HEK293 (cell line): ENCODE measurements around the gene ITPR2.
A peak's percentile ranks its signal among the peaks of the same experiment; 100 is the strongest.

ENCODE experiments used
- CTCF ChIA-PET: fragments of 350-600 bp; formaldehyde crosslinking; extraction: SDS; loops from one replicate; lab custom pipeline; 2021; ENCODE audit warnings: antibody characterized with exemption; lab: Yijun Ruan, JAX
- POLR2A ChIA-PET: fragments of 300-600 bp; formaldehyde crosslinking; extraction: SDS; loops from one replicate; lab custom pipeline; 2020; ENCODE audit warnings: antibody characterized with exemption, inconsistent platforms; lab: Yijun Ruan, JAX
- H3K27ac ChIP-seq: fragments of 200-500 bp; sonication (Bioruptor generic); 2 replicates; pipeline ENCODE4 v1.5.1; 2014; ENCODE audit warnings: low read depth, low read length, control low read depth, inconsistent platforms; ENCODE audit errors: extremely low read depth
- H3K36me3 ChIP-seq, 2 experiments: fragments of 200-500 bp in 1 of 2; sonication (Bioruptor generic) in 1 of 2; 1 replicate in 1 of 2; 2 replicates in 1 of 2; pipeline ENCODE4 v1.5.1; 2014 to 2017; ENCODE audit warnings: inconsistent platforms in 2 of 2, low read length in 2 of 2; ENCODE audit not compliant: control insufficient read depth in 2 of 2, insufficient read depth in 1 of 2
- H3K4me1 ChIP-seq: fragments of 200-500 bp; sonication (Bioruptor generic); 2 replicates; pipeline ENCODE4 v1.5.1; 2014; ENCODE audit warnings: mild to moderate bottlenecking, low read length, inconsistent platforms; ENCODE audit not compliant: control insufficient read depth, insufficient read depth
- H3K4me3 ChIP-seq: 2 replicates; pipeline ENCODE4 v1.5.1; 2011; ENCODE audit warnings: low read depth, mild to moderate bottlenecking, control low read depth, low read length, moderate library complexity
- H3K9me3 ChIP-seq: fragments of 200-500 bp; sonication (Bioruptor generic); 2 replicates; pipeline ENCODE4 v1.5.1; 2014; ENCODE audit warnings: low read depth, low read length, inconsistent platforms; ENCODE audit not compliant: control insufficient read depth, insufficient read depth
- BCL11B ChIP-seq: fragments of 450-650 bp; formaldehyde crosslinking; IDR thresholded peaks from 2 replicates; pipeline ENCODE4 v1.5.1; 2016; ENCODE audit warnings: low read depth, missing biosample characterization, missing genetic modification characterization
- FEZF1 ChIP-seq: fragments of 450-650 bp; formaldehyde crosslinking; IDR thresholded peaks from 2 replicates; pipeline ENCODE4 v1.5.1; 2016; ENCODE audit warnings: missing biosample characterization, missing genetic modification characterization
- KLF8 ChIP-seq: fragments of 450-650 bp; formaldehyde crosslinking; IDR thresholded peaks from 2 replicates; pipeline ENCODE4 v1.5.1; 2016; ENCODE audit warnings: missing biosample characterization, missing genetic modification characterization
- MEIS1 ChIP-seq: sonication (generic); formaldehyde crosslinking; IDR thresholded peaks from 2 replicates; pipeline ENCODE4 v1.8.1; 2022; ENCODE audit warnings: missing genetic modification reagents, mild to moderate bottlenecking, borderline replicate concordance
- MYNN ChIP-seq: fragments of 450-650 bp; formaldehyde crosslinking; IDR thresholded peaks from 2 replicates; pipeline ENCODE4 v1.5.1; 2016; ENCODE audit warnings: missing biosample characterization, missing genetic modification characterization, borderline replicate concordance
- PRDM10 ChIP-seq: fragments of 450-650 bp; formaldehyde crosslinking; IDR thresholded peaks from 2 replicates; pipeline ENCODE4 v1.5.1; 2016; ENCODE audit warnings: missing biosample characterization, missing genetic modification characterization
- SCRT1 ChIP-seq: fragments of 450-650 bp; formaldehyde crosslinking; IDR thresholded peaks from 2 replicates; pipeline ENCODE4 v1.5.1; 2016; ENCODE audit warnings: missing biosample characterization, missing genetic modification characterization, borderline replicate concordance
- SCRT2 ChIP-seq: fragments of 450-650 bp; formaldehyde crosslinking; IDR thresholded peaks from 2 replicates; pipeline ENCODE4 v1.5.1; 2016; ENCODE audit warnings: missing biosample characterization, missing genetic modification characterization
- TCF7L2 ChIP-seq: IDR thresholded peaks from 2 replicates; pipeline ENCODE4 v1.6.1; 2011; ENCODE audit warnings: low read depth, mild to moderate bottlenecking, inconsistent platforms, low read length, moderate library complexity, borderline replicate concordance
- YY2 ChIP-seq: fragments of 450-650 bp; formaldehyde crosslinking; IDR thresholded peaks from 2 replicates; pipeline ENCODE4 v1.5.1; 2016; ENCODE audit warnings: missing biosample characterization, missing genetic modification characterization
- ZBTB11 ChIP-seq: fragments of 450-650 bp; formaldehyde crosslinking; conservative IDR thresholded peaks from 2 replicates; pipeline ENCODE4 v1.5.1; 2016; ENCODE audit warnings: low read depth, missing biosample characterization, missing genetic modification characterization
- ZBTB44 ChIP-seq: fragments of 450-650 bp; IDR thresholded peaks from 2 replicates; pipeline ENCODE4 v1.5.1; 2018; ENCODE audit warnings: missing biosample characterization, mild to moderate bottlenecking, missing genetic modification characterization
- ZFP3 ChIP-seq: fragments of 450-650 bp; formaldehyde crosslinking; IDR thresholded peaks from 2 replicates; pipeline ENCODE4 v1.5.1; 2016; ENCODE audit warnings: low read depth, missing biosample characterization, missing genetic modification characterization
- ZNF169 ChIP-seq: fragments of 450-650 bp; formaldehyde crosslinking; IDR thresholded peaks from 2 replicates; pipeline ENCODE4 v1.5.1; 2016; ENCODE audit warnings: missing biosample characterization, missing genetic modification characterization
- ZNF239 ChIP-seq: fragments of 450-650 bp; formaldehyde crosslinking; IDR thresholded peaks from 2 replicates; pipeline ENCODE4 v1.5.1; 2016; ENCODE audit warnings: missing biosample characterization, missing genetic modification characterization
- ZNF311 ChIP-seq: fragments of 450-650 bp; formaldehyde crosslinking; IDR thresholded peaks from 2 replicates; pipeline ENCODE4 v1.5.1; 2017; ENCODE audit warnings: missing biosample characterization, missing genetic modification characterization, borderline replicate concordance
- ZNF350 ChIP-seq: fragments of 450-650 bp; formaldehyde crosslinking; IDR thresholded peaks from 2 replicates; pipeline ENCODE4 v1.5.0; 2017; ENCODE audit warnings: missing biosample characterization, mild to moderate bottlenecking, missing genetic modification characterization
- ZNF488 ChIP-seq: fragments of 450-650 bp; formaldehyde crosslinking; IDR thresholded peaks from 2 replicates; pipeline ENCODE4 v1.5.1; 2016; ENCODE audit warnings: missing biosample characterization, missing genetic modification characterization
- ZNF514 ChIP-seq: fragments of 450-650 bp; formaldehyde crosslinking; IDR thresholded peaks from 2 replicates; pipeline ENCODE4 v1.5.1; 2016; ENCODE audit warnings: missing biosample characterization, missing genetic modification characterization
- ZNF521 ChIP-seq: fragments of 450-650 bp; formaldehyde crosslinking; IDR thresholded peaks from 2 replicates; pipeline ENCODE4 v1.5.1; 2017; ENCODE audit warnings: missing biosample characterization, mild to moderate bottlenecking, missing genetic modification characterization
- ZNF544 ChIP-seq: fragments of 450-650 bp; formaldehyde crosslinking; IDR thresholded peaks from 2 replicates; pipeline ENCODE4 v1.5.0; 2017; ENCODE audit warnings: missing biosample characterization, missing genetic modification characterization
- ZNF548 ChIP-seq: fragments of 450-650 bp; formaldehyde crosslinking; IDR thresholded peaks from 2 replicates; pipeline ENCODE4 v1.5.1; 2016; ENCODE audit warnings: missing biosample characterization, missing genetic modification characterization
- ZNF792 ChIP-seq: fragments of 450-650 bp; formaldehyde crosslinking; IDR thresholded peaks from 2 replicates; pipeline ENCODE4 v1.5.1; 2016; ENCODE audit warnings: missing biosample characterization, missing genetic modification characterization
- ZSCAN5A ChIP-seq: fragments of 450-650 bp; formaldehyde crosslinking; IDR thresholded peaks from 2 replicates; pipeline ENCODE4 v1.5.1; 2016; ENCODE audit warnings: missing biosample characterization, missing genetic modification characterization

Gene ITPR2

GRCh38 chr12:26335651-26336050 is 497.3 kb downstream of the ITPR2 start (continued):
- no peak for TF ChIP-seq MYNN
- no peak for TF ChIP-seq YY2 (tag by site-specific recombination)
- TF ChIP-seq ZNF488 (tag by site-specific recombination): no peak
- TF ChIP-seq FEZF1 (tag by site-specific recombination): no peak
- no peak for TF ChIP-seq ZNF239
- no peak for TF ChIP-seq KLF8 (tag by site-specific recombination)
- no peak for TF ChIP-seq ZNF514 (tag by site-specific recombination)
- TF ChIP-seq MEIS1 (CRISPR knock-in tag): no peak
- no peak for TF ChIP-seq ZBTB44
- no peak for TF ChIP-seq ZNF521
- TF ChIP-seq ZNF169 (tag by site-specific recombination): no peak

GRCh38 chr12:26334621-26335124 is 498.3 kb downstream of the ITPR2 start:
- Histone ChIP-seq H3K36me3 (no peaks in the 10 kb centered on the region), H3K27ac (no peak overlapping the region), H3K9me3 (no peaks in the 10 kb centered on the region), H3K4me3 (no peak overlapping the region), H3K4me1 (no peaks in the 10 kb centered on the region)
- CTCF ChIA-PET: interaction anchor here (0.6 to 0.7 kb wide), 2 partner anchors 8 to 120 kb away, joined by 3 read pairs; no protein-coding TSS in a partner anchor
- TF ChIP-seq ZNF544 (tag by site-specific recombination) (no peak), TCF7L2 (no peak), ZNF350 (tag by site-specific recombination) (no peak)
- POLR2A ChIA-PET: no interaction called here

GRCh38 chr12:26331960-26332359 is 501.0 kb downstream of the ITPR2 start:
- POLR2A ChIA-PET: no interaction called here
- CTCF ChIA-PET: no interaction called here

More at GRCh38 chr12:26331960-26332359, 501.0 kb downstream of the ITPR2 start:
- H3K4me3 ChIP-seq: no peak overlapping the region
- no peaks in the 10 kb centered on the region for H3K4me1 ChIP-seq
- H3K36me3 ChIP-seq: no peaks in the 10 kb centered on the region
- no peak overlapping the region for H3K27ac ChIP-seq
- TF ChIP-seq PRDM10 (tag by site-specific recombination): no peak
- peak; percentile 88 for TF ChIP-seq SCRT2 (tag by site-specific recombination)
- no peak for TF ChIP-seq ZBTB11 (tag by site-specific recombination)
- TF ChIP-seq ZNF548 (tag by site-specific recombination): no peak
- no peak for TF ChIP-seq BCL11B (tag by site-specific recombination)
- TF ChIP-seq ZNF792 (tag by site-specific recombination): no peak
- no peak for TF ChIP-seq ZSCAN5A (tag by site-specific recombination)
- no peak for TF ChIP-seq ZFP3 (tag by site-specific recombination)
- 0 out of 2 replicates have a peak, but pooled peaks have one; percentile 28 for TF ChIP-seq SCRT1 (tag by site-specific recombination)
- no peak for TF ChIP-seq ZNF311 (tag by site-specific recombination)
- H3K9me3 ChIP-seq: no peaks in the 10 kb centered on the region
